ENCODE measurements around the gene C6orf62.
"Not testable (repeated sequence)": the region's sequence is repeated elsewhere in the genome, so short reads cannot be mapped to it uniquely, and the experiment has no call there.

The C6orf62 gene

DNA sequence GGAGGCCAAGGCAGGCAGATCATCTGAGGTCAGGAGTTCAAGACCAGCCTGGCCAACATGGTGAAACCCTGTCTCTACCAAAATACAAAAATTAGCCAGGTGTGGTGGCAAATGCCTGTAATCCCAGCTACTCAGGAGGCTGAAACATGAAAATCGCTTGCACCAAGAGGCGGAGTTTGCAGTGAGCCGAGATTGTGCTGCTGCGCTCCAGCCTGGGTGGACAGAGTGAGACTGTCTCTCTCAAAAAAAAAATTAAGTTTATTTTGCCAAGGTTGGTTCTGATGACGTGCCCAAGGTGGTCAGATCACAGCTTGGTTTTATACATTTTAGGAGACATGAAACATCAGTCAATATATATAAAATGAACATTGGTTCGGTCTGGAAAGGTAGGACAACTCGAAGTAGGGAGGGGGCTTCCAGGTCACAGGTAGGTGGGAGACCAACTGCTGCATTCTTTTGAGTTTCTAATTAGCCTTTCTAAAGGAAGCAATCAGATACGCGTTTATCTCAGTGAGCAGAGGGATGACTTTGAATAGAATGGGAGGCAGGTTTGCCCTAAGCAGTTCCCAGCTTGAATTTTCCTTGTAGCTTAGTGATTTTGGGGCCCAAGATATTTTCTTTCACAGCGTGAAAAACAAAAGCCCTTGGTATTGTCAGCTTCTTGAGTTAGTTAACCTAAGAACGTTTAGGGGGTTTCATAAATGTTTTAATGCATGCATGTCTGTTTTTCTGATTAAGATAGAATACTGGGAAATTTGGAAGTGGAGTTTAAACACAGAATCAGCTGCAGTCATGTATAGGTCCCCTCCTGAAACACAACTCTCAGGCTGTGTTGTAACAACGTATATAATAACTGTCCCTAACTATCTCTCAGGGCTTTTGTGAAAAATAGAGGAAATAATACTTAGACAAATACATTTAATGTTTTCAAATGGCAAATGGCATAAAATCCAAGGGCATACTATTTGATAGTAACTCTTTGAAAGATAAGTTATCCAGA lies 35.4 kb downstream of the C6orf62 start:
- TF ChIP-seq, protein P1, sequence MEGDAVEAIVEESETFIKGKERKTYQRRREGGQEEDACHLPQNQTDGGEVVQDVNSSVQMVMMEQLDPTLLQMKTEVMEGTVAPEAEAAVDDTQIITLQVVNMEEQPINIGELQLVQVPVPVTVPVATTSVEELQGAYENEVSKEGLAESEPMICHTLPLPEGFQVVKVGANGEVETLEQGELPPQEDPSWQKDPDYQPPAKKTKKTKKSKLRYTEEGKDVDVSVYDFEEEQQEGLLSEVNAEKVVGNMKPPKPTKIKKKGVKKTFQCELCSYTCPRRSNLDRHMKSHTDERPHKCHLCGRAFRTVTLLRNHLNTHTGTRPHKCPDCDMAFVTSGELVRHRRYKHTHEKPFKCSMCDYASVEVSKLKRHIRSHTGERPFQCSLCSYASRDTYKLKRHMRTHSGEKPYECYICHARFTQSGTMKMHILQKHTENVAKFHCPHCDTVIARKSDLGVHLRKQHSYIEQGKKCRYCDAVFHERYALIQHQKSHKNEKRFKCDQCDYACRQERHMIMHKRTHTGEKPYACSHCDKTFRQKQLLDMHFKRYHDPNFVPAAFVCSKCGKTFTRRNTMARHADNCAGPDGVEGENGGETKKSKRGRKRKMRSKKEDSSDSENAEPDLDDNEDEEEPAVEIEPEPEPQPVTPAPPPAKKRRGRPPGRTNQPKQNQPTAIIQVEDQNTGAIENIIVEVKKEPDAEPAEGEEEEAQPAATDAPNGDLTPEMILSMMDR (IDR thresholded peaks at IDR 0.05), result no peak
- Histone ChIP-seq H3K36me3 (ENCODE audit: control insufficient read depth, insufficient read depth, low read length) (no peaks in the 10 kb centered on the region), H2AFZ (no peak overlapping the region), H3K79me2 (no peaks in the 10 kb centered on the region), H3K4me3 (ENCODE audit: low read depth, low read length) (no peak overlapping the region), H3K27ac (no peak overlapping the region), H3K4me1 (no peaks in the 10 kb centered on the region), H3K27me3 (ENCODE audit: control insufficient read depth, insufficient read depth, low read length) (no peaks in the 10 kb centered on the region), H3K4me2 (ENCODE audit: low read length) (no peak overlapping the region), H3K9ac (no peak overlapping the region), H3K9me3 (ENCODE audit: control insufficient read depth, low read length) (no peaks in the 10 kb centered on the region)

DNA sequence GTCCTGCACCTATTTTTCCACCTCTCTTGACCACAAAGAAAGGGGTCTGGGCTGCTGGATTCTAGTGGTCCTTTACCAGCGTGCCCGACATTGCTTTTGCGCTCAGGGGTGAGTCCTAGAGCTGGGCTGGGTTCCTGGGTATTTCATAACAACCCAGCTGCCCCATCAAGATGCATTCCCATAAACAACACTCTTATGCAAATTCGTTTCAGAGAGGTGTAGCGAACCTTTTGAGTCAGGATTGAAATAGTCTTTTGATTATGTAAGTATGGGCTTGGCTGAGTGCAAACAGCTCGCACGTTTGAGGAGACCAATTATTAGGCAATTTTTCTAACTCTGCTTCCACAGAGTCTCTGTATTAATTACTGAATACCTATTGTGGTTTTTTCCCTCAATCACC lies 38.4 kb downstream of the C6orf62 start:
- Histone ChIP-seq H3K4me1 (no peaks in the 10 kb centered on the region), H3K36me3 (ENCODE audit: control insufficient read depth, insufficient read depth, low read length) (no peaks in the 10 kb centered on the region), H3K4me2 (ENCODE audit: low read length) (no peak overlapping the region), H3K9ac (no peak overlapping the region), H3K27ac (no peak overlapping the region), H3K27me3 (ENCODE audit: control insufficient read depth, insufficient read depth, low read length) (no peaks in the 10 kb centered on the region), H2AFZ (no peak overlapping the region), H3K79me2 (peaks cover 15% of the 10 kb centered on the region), H3K9me3 (ENCODE audit: control insufficient read depth, low read length) (no peaks in the 10 kb centered on the region), H3K4me3 (ENCODE audit: low read depth, low read length) (no peak overlapping the region)
- TF ChIP-seq, protein P1 (IDR thresholded peaks at IDR 0.05), result no peak

DNA sequence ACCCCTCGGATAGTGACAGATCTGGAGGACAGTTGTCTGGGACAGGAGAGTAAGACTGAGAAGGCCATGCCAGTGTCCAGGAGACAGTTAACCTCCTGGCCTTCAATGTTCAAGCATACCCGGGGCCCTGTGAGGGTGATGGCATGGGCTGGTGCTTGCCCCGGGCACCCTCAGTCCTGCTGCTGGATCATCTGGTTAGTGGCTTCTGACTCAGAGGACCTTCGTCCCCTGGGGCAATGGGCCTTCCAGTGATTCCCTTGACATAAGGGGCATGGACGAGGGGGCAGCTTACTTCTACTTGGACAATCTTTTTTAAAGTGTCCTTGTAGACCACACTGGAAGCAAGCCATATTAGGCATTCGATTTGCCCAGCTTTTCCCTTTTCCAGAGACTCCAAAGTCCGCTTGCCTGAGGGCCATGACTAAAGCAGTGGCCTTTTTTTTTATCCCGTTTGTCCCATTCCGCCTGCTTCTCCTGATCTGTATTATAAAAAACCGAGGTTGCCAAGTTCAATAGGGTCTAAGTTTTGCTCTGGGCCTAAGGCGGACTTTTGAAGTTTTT lies 40.1 kb downstream of the C6orf62 start:
- not testable (repeated sequence) for H3K36me3 ChIP-seq (ENCODE audit: control insufficient read depth, insufficient read depth, low read length); H3K4me2 ChIP-seq (ENCODE audit: low read length); H3K9ac ChIP-seq; H3K9me3 ChIP-seq (ENCODE audit: control insufficient read depth, low read length); H3K27ac ChIP-seq; H3K4me3 ChIP-seq (ENCODE audit: low read depth, low read length); H3K27me3 ChIP-seq (ENCODE audit: control insufficient read depth, insufficient read depth, low read length); H2AFZ ChIP-seq; H3K4me1 ChIP-seq
- peaks cover 18% of the 10 kb centered on the region for H3K79me2 ChIP-seq

DNA sequence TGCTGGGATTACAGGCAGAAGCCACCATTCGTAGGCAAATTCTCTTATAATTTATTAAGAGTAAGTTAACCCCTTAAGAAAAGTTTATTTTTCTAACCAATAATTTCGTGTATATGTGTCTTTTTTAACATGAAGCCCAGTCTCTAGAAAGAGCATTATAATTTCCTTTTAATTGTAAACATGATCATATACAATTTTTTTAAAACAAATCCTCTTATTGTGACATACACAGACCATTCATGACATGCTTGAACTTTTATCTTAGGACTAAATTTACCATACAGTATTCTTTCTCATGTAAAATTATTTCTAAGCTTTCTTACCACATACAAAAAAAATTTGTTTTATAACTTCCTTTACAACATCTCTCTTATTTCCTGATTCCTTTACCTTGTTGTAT lies 45.3 kb downstream of the C6orf62 start:
- H2AFZ ChIP-seq, result no peak overlapping the region

DNA sequence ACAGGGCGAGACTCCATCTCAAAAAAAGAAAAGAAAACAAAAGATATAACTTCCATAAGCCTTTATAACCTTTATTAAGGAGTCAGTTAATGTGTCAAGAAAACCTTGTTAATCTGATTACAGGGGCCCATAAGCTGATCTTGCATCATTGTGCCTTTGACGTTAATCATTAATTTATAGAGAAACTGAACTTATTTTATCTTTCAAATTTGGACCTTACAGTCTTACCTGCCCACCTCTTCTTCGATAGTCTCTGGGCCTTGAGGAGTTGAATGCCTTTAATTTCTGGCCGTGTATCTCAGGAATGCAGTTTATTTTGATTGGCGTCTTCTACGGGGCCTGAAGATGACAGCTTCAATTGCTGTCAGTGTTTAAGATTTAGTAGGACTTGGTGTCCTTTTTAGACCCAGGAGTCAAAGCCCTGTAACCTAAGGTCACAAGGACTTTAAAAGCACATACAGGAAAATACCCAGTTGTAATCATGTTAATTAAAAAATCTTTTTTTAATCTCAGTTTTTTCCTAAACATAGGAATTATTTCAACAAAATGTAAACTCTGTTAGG lies 46.3 kb downstream of the C6orf62 start:
- Histone ChIP-seq H3K27me3 (ENCODE audit: control insufficient read depth, insufficient read depth, low read length) (no peaks in the 10 kb centered on the region), H3K27ac (no peak overlapping the region), H3K4me3 (ENCODE audit: low read depth, low read length) (no peak overlapping the region), H3K4me2 (ENCODE audit: low read length) (no peak overlapping the region), H3K9ac (no peak overlapping the region), H3K36me3 (ENCODE audit: control insufficient read depth, insufficient read depth, low read length) (no peaks in the 10 kb centered on the region), H3K79me2 (peaks cover 13% of the 10 kb centered on the region), H3K9me3 (ENCODE audit: control insufficient read depth, low read length) (no peaks in the 10 kb centered on the region), H2AFZ (no peak overlapping the region), H3K4me1 (peaks cover 6% of the 10 kb centered on the region)
- TF ChIP-seq, protein P1 (IDR thresholded peaks at IDR 0.05), result no peak

More for the DNA sequence above, 45.3 kb downstream of the C6orf62 start:
- TF ChIP-seq, protein P1 (IDR thresholded peaks at IDR 0.05), result no peak
- Histone ChIP-seq H3K36me3 (ENCODE audit: control insufficient read depth, insufficient read depth, low read length) (no peaks in the 10 kb centered on the region), H3K79me2 (peaks cover 18% of the 10 kb centered on the region), H3K4me1 (no peaks in the 10 kb centered on the region), H3K27me3 (ENCODE audit: control insufficient read depth, insufficient read depth, low read length) (no peaks in the 10 kb centered on the region), H3K4me3 (ENCODE audit: low read depth, low read length) (no peak overlapping the region), H3K9ac (no peak overlapping the region), H3K4me2 (ENCODE audit: low read length) (no peak overlapping the region), H3K27ac (no peak overlapping the region), H3K9me3 (ENCODE audit: control insufficient read depth, low read length) (no peaks in the 10 kb centered on the region)

DNA sequence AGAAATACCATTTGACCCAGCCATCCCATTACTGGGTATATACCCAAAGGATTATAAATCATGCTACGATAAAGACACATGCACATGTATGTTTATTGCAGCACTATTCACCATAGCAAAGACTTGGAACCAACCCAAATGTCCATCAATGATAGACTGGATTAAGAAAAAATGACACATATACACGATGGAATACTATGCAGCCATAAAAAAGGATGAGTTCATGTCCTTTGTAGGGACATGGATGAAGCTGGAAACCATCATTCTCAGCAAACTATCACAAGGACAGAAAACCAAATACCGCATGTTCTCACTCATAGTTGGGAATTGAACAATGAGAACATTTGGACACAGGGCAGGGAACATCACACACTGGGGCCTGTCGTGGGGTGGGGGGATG lies 47.9 kb downstream of the C6orf62 start:
- not testable (repeated sequence) for H3K4me3 ChIP-seq (ENCODE audit: low read depth, low read length); H3K27me3 ChIP-seq (ENCODE audit: control insufficient read depth, insufficient read depth, low read length); H3K36me3 ChIP-seq (ENCODE audit: control insufficient read depth, insufficient read depth, low read length); H3K4me1 ChIP-seq; H3K79me2 ChIP-seq; H3K27ac ChIP-seq; H2AFZ ChIP-seq; H3K9me3 ChIP-seq (ENCODE audit: control insufficient read depth, low read length); H3K4me2 ChIP-seq (ENCODE audit: low read length); H3K9ac ChIP-seq

DNA sequence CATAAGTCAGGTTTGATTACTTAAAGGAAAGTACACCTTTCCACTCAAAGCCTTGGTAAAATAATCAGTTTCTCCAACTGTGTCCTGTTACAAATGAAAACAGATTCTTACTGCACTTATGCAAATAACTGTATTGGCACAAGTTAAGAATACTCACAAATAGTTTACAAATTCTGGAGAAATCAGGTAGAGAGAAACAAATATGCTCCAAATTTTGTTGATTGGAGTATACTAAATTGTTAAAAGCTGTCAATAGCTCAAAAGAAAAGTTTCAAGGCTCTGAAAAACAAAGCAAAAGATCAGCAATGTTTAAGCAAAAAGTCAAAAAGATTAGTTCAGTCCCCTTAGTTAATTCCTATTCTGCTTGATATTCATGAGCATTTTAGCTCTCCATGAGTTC lies 48.5 kb downstream of the C6orf62 start:
- H3K27me3 ChIP-seq (ENCODE audit: control insufficient read depth, insufficient read depth, low read length); H3K79me2 ChIP-seq; H3K4me3 ChIP-seq (ENCODE audit: low read depth, low read length); H3K9ac ChIP-seq; H3K27ac ChIP-seq; H3K36me3 ChIP-seq (ENCODE audit: control insufficient read depth, insufficient read depth, low read length); H2AFZ ChIP-seq; H3K4me2 ChIP-seq (ENCODE audit: low read length); H3K9me3 ChIP-seq (ENCODE audit: control insufficient read depth, low read length): not testable (repeated sequence)
- peaks cover 12% of the 10 kb centered on the region for H3K4me1 ChIP-seq

Measured in parathyroid adenoma (tissue), 2 donors.